G401 (cell line): ENCODE data around the gene RALGPS1. TPM values are rescaled to one million over a fixed set of nuclear protein-coding genes. Genes with fewer than 3 reads are reported as not detected.

ENCODE experiments used
- DNase-seq: peaks from one replicate; pipeline ENCODE4 v3.0.0-alpha.2; 2015; ENCODE audit warnings: low spot score
- in situ Hi-C: cut with HindIII; loops from 2 replicates; pipeline ENCODE4 v1.10.0; 2016; ENCODE audit warnings: low sequenced_read_pairs, mixed read lengths
- total RNA-seq: library from RNA; depleted of rRNA; stranded (reverse); fragments of >200 nt; shearing (Covaris generic); gene quantifications from 2 replicates; pipeline ENCODE4 v1.2.3, GENCODE V29; 2014

RALGPS1 gene
- total RNA-seq, 1 experiment from 2014 or later: 3.7 TPM

DNA sequence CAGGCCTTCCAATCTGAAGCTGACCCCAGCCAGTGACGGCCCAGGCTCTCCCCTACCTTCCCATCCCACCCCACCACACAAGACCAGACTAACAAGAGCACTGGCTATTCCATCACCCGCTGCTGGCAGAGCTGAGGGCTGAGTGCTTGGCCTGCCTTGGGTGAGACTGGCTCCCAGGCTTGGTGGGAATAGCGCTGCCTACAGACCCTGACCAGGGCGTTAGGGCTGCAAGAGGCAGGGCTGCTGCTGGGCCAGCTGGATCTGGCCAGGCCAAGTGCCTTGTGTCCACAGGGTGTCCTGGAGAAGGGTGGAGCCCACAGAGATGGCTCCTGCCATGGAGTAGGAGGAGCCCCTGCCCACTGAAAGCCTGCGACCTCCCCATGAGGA, 239.4 kb downstream of the RALGPS1 start:
- in situ Hi-C loops: no loop called here
- DNase-seq: no peak

DNA sequence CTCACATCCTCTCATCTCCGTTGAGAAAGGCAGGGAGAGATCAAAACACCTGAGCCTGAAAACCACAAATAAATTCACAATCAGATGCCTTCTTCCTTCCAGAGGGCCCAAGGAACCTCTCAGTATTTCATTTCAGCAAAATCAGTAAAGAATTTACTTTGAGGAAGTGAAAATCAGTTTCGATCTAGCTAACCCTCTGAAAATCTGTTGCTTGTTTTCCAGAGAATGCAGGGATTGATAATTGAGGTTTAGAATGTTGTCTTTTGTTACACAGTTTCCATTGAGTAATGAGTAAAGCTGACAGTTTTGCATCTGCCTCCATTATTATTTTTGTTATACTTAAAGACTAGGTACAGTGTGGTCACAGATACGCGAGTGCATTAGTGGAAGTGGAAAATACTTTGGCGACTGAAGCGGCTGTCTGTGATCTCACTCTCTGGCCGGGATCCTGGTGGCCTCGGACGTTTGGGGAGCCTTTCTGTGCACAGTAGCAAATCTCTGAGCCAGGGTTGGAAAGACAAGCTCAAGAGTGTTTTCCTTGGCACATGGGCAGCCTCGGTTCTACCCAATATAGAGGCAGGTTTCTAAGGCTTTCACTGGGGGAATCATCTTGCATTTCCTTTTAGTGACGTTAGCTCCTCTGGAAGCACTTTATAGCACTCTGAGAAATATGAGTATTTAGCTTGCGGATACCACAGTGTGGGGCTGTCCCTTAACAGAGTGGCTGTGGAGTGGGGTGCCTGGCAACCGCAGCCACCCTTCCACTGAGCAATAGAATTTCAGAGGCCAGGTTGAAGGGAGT, 240.0 kb downstream of the RALGPS1 start:
- DNase-seq: peak; percentile 85
- in situ Hi-C loops: no loop called here

DNA sequence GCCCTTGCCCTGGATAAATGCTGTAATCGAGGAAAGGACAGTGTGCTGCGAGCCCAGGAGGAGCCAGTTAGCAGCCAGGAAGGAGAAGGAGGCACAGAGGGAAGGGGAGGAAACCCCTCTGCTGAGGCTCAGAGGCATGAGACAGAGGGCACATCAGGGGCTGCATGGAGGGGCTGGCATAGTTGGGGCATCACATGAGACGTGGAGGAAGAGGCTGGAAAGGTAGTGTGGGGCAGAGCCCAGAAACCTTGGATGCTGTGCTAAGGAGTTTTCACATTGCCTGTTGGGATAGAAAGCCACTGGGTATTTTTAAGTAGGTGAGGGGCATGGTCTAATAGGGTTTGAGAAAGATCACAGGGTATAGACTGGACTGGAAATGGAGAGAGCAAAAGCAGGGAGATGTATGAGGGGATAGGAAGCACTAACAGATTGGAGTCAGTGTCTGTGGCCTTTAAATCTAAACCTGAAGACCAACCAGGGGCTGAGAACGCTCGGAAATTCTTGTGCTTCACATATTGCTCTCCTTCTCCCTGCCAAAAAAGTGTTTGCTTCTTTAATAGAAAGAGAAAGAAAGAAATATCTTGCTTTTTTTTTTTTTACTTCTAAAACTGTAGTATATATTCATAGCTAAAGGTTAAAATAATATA, 240.9 kb downstream of the RALGPS1 start:
- DNase-seq: peak; percentile 59
- in situ Hi-C loops: no loop called here

DNA sequence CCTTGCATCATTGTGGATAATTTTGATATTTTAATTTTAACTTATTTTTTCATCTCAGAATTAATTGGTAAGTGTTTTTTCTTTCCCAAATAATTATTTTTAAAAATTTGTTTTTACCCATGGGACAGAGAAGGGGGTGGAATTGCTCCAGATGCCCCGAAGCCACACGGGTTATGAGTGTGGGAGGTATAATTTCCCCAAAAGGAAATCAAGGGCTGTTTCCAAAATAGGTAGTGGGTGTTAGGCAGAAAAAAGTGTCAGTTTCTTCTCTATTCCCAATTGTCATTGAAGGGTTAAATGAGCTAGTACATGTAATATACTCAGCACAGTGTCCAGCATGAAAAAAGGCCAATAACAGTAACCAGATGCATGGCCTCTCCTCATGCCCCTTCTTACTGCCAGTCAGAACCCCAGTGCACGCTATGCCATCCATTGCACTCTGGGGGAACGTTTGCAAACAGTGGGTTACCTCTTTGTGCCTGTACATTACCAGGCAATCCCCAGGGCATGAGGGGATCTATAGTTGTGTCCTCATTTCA, 244.3 kb downstream of the RALGPS1 start:
- DNase-seq: no peak
- in situ Hi-C loops: no loop called here

DNA sequence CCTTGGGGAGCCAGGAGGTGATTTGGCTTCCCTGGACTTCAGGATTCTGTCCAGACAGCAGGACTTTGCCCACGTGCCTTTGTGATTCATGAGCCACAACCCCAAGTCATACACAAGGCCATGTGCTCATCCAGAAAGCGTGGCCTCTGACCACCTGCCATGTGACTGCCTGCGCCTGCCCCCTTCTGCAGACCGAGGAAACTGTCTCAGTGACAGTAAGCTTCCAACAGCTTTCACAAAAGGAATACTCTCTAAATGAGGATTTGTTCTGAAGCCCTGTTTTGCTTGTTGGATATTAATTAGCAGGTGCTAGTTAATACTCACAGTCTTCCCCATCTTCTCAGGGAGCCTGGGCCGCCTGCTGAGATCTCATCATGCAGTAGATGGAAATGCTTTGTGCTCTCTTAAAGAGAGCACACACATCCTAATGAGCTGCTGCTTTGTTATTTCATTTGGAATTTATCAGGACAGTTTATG, 244.8 kb downstream of the RALGPS1 start:
- in situ Hi-C loops: no loop called here
- DNase-seq: peak; percentile 76

DNA sequence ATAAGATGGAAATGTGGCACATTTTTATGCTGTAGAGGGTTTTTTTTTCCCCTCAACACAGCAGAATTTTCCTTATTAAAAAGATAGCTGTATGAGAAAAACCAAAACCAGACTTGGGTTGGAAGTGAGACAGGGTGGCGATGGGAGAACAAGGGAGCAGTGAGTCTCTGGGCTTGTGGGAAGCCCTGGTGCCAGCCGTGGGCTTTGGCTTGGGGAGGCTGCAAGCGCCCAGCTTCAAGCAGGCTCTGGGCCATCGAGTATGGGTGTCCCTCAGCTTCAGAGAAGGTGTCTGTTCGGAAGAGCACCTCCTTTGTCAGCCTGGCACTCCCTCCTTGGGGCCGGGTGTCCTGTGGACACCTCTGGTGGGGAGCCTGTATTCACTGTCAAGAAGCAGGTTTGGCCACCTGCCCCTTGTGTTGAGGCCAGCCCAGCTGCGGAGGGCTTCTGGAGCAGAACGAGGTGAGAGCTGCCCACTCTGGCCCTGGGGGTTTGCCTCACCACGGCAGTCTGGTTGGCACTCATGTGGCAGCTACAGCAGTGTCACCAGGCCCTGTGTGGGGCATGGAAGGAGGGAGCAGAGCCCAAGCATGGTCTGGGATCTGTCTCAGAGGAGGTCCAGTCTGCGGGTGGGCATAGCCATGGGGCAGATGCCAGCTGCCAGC, 245.5 kb downstream of the RALGPS1 start:
- DNase-seq: no peak
- in situ Hi-C loops: no loop called here

DNA sequence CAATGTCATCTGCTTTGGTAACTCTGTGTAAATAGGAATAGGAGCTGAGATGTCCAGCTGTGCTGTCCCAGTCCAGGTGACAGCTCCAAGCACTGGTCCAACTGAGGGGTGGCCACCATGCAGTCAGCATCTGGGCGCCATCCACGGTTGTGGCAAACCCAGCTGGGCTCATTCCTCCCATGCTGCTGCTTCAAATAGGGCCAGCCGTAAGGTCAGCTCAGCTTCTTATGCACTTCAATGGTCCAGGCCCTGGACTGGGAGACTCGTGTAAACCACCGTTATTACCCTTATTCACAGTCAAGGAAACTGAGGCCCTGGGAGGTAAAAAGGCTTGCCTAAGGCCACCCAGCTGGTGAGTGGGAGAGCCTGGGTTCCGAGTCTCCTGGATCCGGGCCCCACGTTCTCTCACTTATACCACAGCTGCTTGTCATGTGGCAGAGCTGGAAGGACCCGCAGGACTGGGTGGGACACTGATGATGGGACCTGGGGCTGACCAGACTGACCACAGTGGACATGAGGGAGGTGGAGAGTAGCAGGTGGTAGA, 246.6 kb downstream of the RALGPS1 start:
- in situ Hi-C loops: no loop called here
- DNase-seq: no peak

DNA sequence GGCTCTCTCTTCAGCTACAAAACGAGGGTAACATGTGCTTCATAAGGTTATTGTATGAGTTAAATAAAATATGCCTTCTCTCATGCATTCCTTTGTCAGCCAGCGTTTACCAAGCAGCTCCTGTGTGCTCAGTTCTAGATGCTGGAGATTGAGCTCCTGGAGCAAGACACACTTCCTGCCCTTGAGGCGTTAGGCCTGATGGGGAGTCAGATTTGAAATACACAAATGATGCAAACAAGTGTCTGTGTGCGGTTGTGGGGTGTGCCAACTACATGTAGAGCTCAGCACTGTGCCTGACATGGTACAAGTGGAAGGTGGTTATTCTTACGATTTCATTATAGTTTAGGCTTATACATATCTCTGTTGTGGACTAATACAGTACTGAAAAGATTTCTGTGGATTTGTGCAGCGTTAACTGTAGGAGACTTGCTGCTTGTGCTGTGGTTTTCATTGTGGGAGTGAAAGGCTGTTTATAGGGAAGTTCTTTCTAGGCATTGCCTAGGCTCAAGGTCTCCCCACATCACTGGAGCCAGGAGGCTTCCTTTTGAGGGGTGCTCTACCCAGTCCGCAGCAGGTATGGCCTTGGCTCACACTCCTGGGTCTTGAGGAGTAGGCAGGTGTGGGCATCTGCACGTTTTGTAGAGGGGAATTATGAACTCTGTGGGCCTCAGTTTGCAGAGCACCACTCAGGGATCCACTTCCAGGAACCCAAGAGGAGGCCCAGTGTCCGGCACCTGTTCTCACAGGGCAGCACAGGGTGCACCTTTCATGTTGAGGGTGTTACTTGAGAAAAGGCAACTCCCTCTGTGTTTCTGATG, 247.7 kb downstream of the RALGPS1 start:
- in situ Hi-C loops: no loop called here
- DNase-seq: no peak

DNA sequence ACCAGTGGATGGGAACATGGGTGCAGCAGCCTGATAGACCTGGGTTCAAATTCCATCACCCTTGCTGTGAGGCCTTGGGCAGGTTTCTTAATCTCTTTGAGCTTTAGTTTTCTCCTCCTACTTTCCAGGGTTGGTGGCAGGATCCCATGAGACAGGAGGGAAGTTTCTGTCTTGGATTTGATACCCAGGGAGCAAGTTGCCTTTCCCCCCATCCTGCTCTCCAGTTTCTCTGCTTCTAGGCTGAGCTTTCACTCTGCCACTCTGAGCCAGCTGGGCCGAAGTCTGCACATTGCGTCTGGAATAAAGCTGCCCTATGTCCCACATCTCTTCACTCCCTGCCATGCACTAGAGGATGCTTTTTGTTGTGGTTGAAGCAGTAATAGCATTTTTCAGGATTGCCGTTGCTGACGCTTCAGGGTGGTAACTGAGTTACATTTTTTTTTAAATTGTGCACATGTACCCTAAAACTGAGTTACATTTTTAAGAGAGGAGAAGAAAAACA, 248.3 kb downstream of the RALGPS1 start:
- DNase-seq: no peak
- in situ Hi-C loops: no loop called here

DNA sequence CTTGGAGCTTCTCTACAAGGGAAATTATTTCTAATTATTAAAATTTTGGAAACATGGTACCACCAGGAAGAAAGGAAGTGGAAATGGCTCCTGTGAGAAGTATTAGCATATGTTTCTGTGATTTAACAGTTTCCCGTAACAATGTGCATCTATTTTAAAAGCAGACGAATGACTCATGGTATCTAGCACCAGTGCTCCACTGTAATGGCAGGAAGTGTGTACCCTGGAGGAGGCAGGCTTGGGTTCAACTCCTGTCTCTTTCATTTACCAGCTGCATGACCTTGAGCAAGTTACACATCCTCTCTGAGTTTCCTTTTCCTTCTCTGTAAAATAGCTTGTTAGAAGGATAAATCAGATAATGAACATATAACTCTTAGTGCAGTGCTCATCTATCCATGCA, 248.8 kb downstream of the RALGPS1 start:
- in situ Hi-C loops: no loop called here
- DNase-seq: no peak

DNA sequence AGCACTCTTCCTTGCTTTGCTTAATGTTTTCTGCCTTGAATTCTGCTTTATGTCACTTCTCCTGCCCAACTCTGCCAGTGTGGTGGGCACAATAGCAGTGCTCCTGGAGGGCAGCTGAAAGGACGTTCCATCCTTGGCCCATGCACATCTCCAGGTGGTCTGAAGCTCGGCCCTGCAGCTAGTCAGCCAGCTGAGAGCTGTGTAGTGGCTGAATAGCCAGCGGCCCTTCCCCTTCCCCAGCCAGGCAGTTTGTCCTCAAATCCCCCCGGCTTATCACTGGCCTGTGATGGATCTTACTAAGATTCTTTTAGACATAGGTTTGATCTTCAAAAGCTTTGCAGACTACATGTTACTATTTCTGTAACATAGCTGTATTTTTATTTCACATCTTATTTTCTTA, 250.5 kb downstream of the RALGPS1 start:
- in situ Hi-C loops: no loop called here

DNA sequence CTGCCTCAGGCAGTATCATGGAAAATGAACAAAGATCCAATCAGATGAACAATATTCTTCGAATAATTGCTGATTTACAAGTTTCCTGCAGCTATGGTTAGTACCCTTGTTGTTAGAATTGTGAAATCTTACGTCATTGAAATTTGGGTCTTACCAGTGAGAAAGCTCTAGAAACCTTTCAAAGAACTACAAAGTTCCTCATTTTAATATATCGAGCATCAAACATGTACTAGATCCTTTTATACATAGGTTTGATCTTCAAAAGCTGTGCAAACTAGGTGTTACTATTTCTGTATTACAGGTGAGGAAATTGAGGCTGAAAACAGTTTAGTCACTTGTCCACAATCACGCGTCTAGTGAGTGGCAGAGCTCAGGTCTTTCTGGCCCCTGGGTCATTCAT, 251.5 kb downstream of the RALGPS1 start:
- in situ Hi-C loops: no loop called here
- no peak for DNase-seq

More for the DNA sequence above, 250.5 kb downstream of the RALGPS1 start:
- no peak for DNase-seq

DNA sequence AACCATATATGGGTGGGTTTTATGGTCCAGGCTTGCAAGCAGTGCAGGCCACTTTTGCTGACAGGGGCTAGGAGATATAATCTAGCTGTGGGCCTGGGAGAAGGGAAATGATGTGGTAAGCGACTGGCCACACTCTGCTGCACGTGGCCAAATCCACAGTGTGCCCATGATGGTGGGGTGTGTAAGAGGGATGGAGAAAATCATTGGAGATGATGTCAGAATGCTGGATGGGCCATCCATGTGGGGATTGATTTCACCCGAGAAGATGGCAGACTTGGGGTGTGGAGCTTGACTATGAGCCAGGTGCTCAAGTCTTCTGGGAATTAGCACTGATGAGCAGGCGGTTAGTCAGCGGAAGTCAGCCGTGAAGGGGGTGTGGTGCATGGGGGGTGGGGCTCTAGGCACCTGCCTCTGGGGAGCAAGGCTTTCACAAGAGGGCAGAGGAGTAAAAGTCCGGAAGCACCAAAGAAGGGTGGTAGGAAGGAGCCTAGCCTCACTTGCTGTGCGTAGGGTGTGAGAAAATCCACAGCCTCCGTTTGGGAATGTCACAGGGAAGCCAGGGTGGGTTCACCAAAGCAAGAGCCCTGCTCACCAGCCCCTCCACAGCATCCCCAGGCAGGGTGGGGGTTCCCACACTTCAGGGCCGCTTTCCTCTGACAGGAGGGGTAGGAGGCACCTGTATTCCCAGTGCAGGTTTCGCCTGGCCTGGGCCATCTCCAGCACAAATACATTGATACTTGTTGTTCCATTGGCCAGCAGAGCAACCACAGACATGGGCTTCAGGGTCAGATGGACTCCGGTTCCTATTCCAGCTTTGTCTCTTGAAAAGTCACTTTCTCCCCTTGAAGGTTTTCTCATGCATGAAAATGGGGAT, 252.3 kb downstream of the RALGPS1 start:
- in situ Hi-C loops: no loop called here
- DNase-seq: no peak

DNA sequence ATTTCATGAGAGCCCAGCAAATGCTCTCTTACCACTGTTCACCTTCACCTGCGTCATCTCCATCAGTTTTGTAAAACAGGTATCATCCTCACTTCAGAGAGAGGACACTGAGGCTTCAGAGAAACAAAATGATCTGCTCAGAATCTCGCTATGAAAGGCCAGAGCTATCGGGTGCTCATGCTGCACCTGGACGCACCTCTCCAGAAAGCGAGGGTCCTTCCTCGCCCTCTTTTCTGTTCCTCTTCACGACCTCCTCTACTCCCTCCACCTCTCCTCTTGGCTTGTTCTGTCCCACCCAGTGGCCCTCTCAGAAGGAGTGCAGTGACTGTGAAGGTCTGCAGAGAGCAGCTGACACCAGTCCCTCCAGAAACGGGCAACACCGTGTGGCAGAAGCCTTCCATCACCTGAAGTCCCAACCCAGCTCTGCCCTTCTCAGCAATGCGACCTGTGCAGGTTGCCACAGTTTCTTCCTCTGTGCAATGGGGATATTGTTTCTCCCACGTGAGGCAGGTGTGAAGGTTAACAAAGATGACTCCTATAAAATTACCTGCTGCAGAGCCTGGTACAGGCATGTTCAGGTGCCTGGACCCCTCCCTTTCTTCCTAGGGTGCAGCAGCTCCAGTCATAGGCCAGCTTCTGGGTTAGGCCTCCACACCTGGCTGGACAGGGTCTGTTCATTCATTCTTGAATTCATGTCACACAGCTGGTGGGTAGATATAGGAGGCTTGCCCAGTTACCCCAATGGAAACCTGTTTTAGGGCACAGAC, 253.2 kb downstream of the RALGPS1 start:
- no peak for DNase-seq
- in situ Hi-C loops: no loop called here

DNA sequence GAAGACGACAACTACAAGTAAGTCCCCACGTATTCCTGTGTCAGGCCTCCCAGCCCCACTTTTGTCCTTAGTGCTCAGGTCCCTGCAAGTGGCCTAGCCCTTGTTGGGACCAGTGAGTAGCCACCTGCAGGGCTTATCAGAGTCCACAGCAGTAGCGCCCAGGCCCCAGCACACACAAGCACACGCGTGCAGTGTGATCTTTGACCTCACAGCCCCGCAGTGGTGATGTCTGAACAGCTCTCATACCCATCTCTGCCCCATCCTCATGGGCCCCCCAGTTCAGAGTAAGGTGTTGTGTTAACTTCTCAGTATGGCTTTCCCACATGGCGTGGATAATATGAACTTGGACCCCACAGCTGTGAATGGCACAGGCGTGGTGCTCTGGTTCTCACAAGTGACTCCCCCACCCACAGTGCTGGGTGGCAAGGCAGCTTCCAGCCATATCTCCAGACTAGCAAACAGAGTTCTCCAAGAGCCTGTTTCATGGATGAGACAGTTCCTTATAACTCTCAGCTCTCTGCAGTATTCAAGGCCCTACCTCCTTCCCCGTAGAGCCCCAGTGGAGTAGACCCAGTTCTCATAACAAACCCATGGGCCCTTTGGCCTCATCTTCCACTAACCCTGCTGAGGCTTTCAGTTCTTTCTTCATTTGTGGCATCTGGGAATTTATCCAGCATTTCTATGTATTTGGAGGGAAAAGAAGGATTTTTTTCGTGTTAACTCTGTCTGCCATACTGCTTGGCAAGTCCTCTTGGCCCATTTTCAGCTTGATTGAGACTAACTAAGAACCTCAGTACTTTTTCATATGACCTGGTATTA, 254.4 kb downstream of the RALGPS1 start:
- in situ Hi-C loops: no loop called here
- no peak for DNase-seq

DNA sequence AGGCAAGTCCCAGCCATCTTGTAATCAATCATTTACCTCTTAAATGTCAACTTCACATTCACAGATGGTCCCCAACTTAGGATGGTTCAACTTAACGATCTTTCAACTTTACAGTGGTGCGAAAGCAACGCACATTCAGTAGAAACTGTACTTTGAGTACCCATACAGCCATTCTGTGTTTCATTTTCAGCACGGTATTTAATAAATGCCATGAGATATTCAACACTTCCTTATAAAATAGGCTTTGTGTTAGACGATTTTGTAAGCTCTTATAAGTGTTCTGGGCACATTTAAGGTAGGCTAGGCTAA, 254.9 kb downstream of the RALGPS1 start:
- DNase-seq: no peak

DNA sequence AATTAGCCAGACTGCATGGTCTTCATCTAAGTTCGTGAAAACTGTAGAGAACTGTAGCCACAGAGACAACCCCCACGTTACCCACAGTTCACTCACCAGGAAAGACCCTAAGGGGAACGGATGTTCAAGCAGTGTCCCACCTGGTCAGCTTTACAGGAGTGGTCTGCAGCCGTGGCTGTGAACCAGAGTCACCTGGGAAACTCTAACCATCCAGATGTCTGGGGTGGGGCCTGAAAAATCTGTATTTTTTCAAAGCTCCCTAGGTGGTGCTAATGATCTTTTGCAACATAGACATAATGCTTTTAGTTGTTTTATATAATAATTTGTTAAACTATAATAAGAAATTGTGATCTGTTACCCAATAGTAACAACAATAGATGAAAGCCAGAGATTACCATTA, 255.5 kb downstream of the RALGPS1 start:
- DNase-seq: no peak
- in situ Hi-C loops: no loop called here

More for the DNA sequence above, 254.9 kb downstream of the RALGPS1 start:
- in situ Hi-C loops: no loop called here
